ENCODE results near the gene MRPL28. TPM values are rescaled to one million over a fixed set of nuclear protein-coding genes. Genes with fewer than 3 reads are reported as not detected.
"Not testable (repeated sequence)": the region's sequence is repeated elsewhere in the genome, so short reads cannot be mapped to it uniquely, and the experiment has no call there.

The MRPL28 gene
- total and polyA plus RNA-seq, 4 donors = 35.5 to 107 (median 40.3) TPM

DNA sequence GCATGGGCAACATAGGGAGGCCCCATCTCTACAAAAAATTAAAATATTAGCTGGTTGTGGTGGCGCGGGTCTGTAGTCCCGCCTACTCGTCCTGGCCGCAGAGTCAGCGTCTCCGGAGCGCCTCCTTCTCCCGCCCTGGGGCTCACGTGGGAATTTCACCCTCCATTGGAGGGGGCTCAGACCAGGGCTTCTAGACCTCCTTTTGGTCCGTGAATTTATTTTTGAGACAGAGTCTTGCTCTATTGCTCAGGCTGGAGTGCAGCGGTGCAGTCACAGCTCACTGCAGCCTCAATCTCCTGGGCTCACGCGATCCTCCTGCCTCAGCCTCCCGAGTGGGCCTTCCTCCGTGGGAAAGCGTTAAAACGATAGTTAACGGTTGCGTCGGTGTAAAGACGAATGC is 26.3 kb upstream of the MRPL28 start:
- no peaks in the 10 kb centered on the region for H3K4me1 ChIP-seq (ENCODE audit: control insufficient read depth in 1 of 2, insufficient read depth in 2 of 2, low read length in 2 of 2)
- no peak for DNase-seq

DNA sequence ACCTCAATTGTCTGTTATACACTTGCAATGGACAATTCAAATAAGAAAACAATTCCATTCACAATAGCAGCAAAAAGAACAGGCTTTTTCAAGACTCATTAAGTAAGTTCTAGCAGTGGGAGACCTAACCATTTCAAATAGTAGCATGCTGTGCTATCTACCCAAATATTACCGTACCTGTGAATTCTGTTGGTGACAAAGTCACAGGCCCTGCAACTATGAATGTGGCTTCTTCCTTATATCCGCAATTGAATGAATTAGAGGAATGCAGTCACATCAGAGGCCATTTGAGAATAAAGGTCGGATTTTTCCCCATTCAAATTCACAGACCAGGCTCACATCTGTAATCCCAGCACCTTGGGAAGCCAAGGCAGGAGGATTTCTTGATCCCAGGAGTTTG is 25.9 kb upstream of the MRPL28 start:
- ATAC-seq (ENCODE audit: low FRiP score) (no peak), DNase-seq (no peak)
- H3K9me3 ChIP-seq (ENCODE audit: control insufficient read depth, low read length) = no peaks in the 10 kb centered on the region
- H3K27me3 ChIP-seq (ENCODE audit: control insufficient read depth in 1 of 2, insufficient read depth in 2 of 2, low read length in 1 of 2) = no peaks in the 10 kb centered on the region
- intact Hi-C loops (cut with DNase I) = loop anchor here in 1 of 2 donors (10.0 kb wide), 1 partner anchor 269 kb away; the partner anchor contains the start of gene RHOT2
- H3K4me1 ChIP-seq (ENCODE audit: control insufficient read depth in 1 of 2, insufficient read depth in 2 of 2, low read length in 2 of 2) = no peaks in the 10 kb centered on the region
- H3K4me3 ChIP-seq (ENCODE audit: low read length in 2 of 2) = no peak overlapping the region
- WGBS, 2 donors = 13 to 18% methylated on average over 3 of the region's 3 CpGs
- no peaks in the 10 kb centered on the region for H3K36me3 ChIP-seq (ENCODE audit: control insufficient read depth in 1 of 2, insufficient read depth in 2 of 2, low read length in 1 of 2)
- H3K27ac ChIP-seq (ENCODE audit: low read depth in 1 of 2, low read length in 2 of 2) = no peak overlapping the region

More for the DNA sequence above, 26.3 kb upstream of the MRPL28 start:
- no peak for ATAC-seq (ENCODE audit: low FRiP score)
- Histone ChIP-seq H3K27ac (ENCODE audit: low read depth in 1 of 2, low read length in 2 of 2) (peak overlapping the region in 1 of 2 donors; percentile 39), H3K4me3 (ENCODE audit: low read length in 2 of 2) (peak overlapping the region; percentile 77 to 82), H3K27me3 (ENCODE audit: control insufficient read depth in 1 of 2, insufficient read depth in 2 of 2, low read length in 1 of 2) (no peaks in the 10 kb centered on the region), H3K9me3 (ENCODE audit: control insufficient read depth, low read length) (no peaks in the 10 kb centered on the region), H3K36me3 (ENCODE audit: control insufficient read depth in 1 of 2, insufficient read depth in 2 of 2, low read length in 1 of 2) (no peaks in the 10 kb centered on the region)
- 1% methylated on average over 22 of the region's 22 CpGs for WGBS, 2 donors
- intact Hi-C loops (cut with DNase I) = loop anchor here in 1 of 2 donors (10.0 kb wide), 1 partner anchor 268 kb away; the partner anchor contains the start of gene RHOT2

DNA sequence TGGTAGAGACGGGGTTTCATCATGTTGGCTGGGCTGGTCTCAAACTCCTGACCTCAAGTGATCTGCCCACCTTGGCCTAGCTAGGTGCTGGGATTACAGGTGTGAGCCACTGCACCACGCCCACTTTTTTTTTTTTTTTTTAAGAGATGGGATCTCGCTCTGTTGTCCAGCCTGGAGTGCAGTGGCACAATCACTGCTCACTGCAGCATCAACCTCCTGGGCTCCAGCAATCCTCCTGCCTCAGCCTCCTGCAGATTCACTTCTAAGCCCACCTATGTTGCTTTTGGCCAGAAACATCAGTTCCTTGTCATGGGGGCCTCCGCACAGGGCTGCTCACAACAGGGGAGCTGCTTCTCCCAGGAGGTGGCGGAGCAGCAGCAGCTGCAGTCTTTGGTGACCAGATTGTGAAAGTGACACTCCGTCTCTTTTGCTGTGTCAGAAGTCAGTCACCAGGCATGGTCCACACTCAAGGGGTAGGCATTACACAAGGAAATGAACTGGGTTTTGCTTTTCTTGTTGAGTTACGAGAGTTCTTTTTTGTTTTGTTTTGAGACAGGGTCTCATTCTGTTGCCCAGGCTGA is 22.2 kb upstream of the MRPL28 start:
- DNase-seq (no peak), ATAC-seq (ENCODE audit: low FRiP score) (no peak)
- no peak overlapping the region for H3K4me3 ChIP-seq (ENCODE audit: low read length in 2 of 2)
- no peak overlapping the region for H3K27ac ChIP-seq (ENCODE audit: low read depth in 1 of 2, low read length in 2 of 2)
- H3K9me3 ChIP-seq (ENCODE audit: control insufficient read depth, low read length) = no peaks in the 10 kb centered on the region
- 92 to 95% methylated on average over 7 of the region's 7 CpGs for WGBS, 2 donors
- H3K36me3 ChIP-seq (ENCODE audit: control insufficient read depth in 1 of 2, insufficient read depth in 2 of 2, low read length in 1 of 2) = no peaks in the 10 kb centered on the region
- no peaks in the 10 kb centered on the region for H3K27me3 ChIP-seq (ENCODE audit: control insufficient read depth in 1 of 2, insufficient read depth in 2 of 2, low read length in 1 of 2)
- intact Hi-C loops (cut with DNase I) = loop anchor here in 1 of 2 donors (10.0 kb wide), 1 partner anchor 272 kb away; the partner anchor contains the start of gene RHOT2
- H3K4me1 ChIP-seq (ENCODE audit: control insufficient read depth in 1 of 2, insufficient read depth in 2 of 2, low read length in 2 of 2) = no peaks in the 10 kb centered on the region

DNA sequence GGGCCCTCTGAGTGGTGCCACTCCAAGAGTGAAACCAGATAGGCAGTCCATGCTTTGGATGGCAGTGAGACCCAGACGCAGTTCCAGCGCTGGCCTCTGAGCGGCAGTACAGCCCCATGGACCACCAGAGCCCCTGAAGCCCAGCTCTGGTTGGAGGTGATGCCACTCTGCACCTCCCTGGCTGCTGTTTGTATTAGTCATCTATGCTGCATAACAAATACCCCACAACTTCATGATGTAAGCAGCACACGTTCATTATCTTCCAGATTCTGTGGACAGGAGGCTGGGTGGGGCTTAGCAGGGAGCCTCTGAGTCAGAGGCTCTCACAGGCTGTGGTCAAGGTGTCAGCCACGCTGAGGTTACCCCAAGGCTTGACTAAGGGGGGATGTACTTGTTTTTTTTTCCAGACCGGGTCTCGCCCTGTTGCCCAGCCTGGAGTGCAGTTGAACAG is 21.6 kb upstream of the MRPL28 start:
- intact Hi-C loops (cut with DNase I) = loop anchor here in 1 of 2 donors (10.0 kb wide), 1 partner anchor 273 kb away; the partner anchor contains the start of gene RHOT2
- Histone ChIP-seq H3K27me3 (ENCODE audit: control insufficient read depth in 1 of 2, insufficient read depth in 2 of 2, low read length in 1 of 2) (no peaks in the 10 kb centered on the region), H3K4me1 (ENCODE audit: control insufficient read depth in 1 of 2, insufficient read depth in 2 of 2, low read length in 2 of 2) (no peaks in the 10 kb centered on the region), H3K4me3 (ENCODE audit: low read length in 2 of 2) (no peak overlapping the region), H3K27ac (ENCODE audit: low read depth in 1 of 2, low read length in 2 of 2) (no peak overlapping the region), H3K9me3 (ENCODE audit: control insufficient read depth, low read length) (no peaks in the 10 kb centered on the region), H3K36me3 (ENCODE audit: control insufficient read depth in 1 of 2, insufficient read depth in 2 of 2, low read length in 1 of 2) (no peaks in the 10 kb centered on the region)
- DNase-seq (no peak), ATAC-seq (ENCODE audit: low FRiP score) (no peak)
- 69 to 72% methylated on average over 7 of the region's 7 CpGs for whole genome bisulfite sequencing, 2 donors

DNA sequence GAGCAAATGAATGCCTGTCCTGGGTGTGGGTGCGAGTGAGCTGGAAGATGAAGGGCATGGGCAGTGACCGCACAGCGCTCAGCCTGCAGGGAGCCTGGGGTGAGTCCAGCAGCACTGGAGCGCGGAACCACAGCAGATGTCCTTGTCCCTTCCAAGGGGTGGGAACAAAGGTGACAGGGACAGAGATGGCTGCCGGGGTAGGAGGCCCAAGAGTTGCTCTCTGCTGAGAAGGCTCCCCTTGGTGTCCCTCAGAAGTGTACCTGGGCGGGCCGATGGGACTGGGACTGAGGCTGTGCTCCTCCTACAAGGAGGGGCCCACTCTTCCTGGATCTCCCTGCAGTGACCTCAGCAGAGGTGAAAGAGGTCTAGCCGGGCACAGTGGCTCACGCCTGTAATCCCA is 19.0 kb upstream of the MRPL28 start:
- no peaks in the 10 kb centered on the region for H3K9me3 ChIP-seq (ENCODE audit: control insufficient read depth, low read length)
- H3K4me1 ChIP-seq (ENCODE audit: control insufficient read depth in 1 of 2, insufficient read depth in 2 of 2, low read length in 2 of 2) = no peaks in the 10 kb centered on the region
- H3K27ac ChIP-seq (ENCODE audit: low read depth in 1 of 2, low read length in 2 of 2) = no peak overlapping the region
- DNase-seq (no peak), ATAC-seq (ENCODE audit: low FRiP score) (no peak)
- H3K27me3 ChIP-seq (ENCODE audit: control insufficient read depth in 1 of 2, insufficient read depth in 2 of 2, low read length in 1 of 2) = no peaks in the 10 kb centered on the region
- intact Hi-C loops (cut with DNase I) = no loop called here
- H3K36me3 ChIP-seq (ENCODE audit: control insufficient read depth in 1 of 2, insufficient read depth in 2 of 2, low read length in 1 of 2) = no peaks in the 10 kb centered on the region
- H3K4me3 ChIP-seq (ENCODE audit: low read length in 2 of 2) = no peak overlapping the region
- WGBS, 2 donors = 86 to 91% methylated on average over 10 of the region's 10 CpGs

DNA sequence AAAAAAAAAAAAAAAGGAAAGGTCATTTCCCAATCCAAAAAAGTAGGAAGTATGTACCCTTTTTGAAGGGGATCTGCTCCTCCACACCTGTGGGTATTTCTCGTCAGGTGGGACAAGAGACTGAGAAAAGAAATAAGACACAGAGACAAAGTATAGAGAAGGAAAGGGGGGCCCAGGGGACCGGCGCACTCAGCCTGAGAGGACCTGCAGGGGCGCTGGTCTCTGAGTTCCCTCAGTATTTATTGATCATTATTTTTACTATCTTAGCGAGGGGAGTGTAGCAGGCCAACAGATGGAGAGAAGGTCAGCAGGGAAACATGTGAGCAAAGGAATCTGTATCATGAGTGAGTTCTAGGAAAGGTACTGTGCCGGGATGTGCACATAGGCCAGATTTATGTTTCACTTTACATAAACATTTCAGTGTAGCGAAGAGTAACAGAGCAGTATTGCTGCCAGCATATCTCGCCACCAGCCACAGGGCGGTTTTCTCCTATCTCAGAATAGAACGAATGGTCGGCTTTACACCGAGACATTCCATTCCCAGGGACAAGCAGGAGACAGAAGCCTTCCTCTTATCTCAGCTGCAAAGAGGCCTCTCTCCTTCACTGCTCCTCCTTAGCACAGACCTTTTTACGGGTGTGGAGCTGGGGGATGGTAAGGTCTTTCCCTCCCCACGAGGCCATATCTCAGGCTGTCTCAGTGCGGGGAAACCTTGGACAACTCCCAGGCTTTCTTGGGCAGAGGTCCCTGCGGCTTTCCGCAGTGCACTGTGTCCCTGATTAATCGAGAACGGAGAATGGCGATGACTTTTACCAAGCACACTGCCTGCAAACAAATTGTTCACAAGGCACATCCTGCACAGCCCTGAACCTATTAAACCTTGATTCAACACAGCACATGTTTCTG is 17.7 kb upstream of the MRPL28 start:
- ATAC-seq (ENCODE audit: low FRiP score); intact Hi-C loops (cut with DNase I); DNase-seq; H3K4me3 ChIP-seq (ENCODE audit: low read length in 2 of 2); H3K9me3 ChIP-seq (ENCODE audit: control insufficient read depth, low read length); H3K4me1 ChIP-seq (ENCODE audit: control insufficient read depth in 1 of 2, insufficient read depth in 2 of 2, low read length in 2 of 2); H3K27ac ChIP-seq (ENCODE audit: low read depth in 1 of 2, low read length in 2 of 2); H3K36me3 ChIP-seq (ENCODE audit: control insufficient read depth in 1 of 2, insufficient read depth in 2 of 2, low read length in 1 of 2); H3K27me3 ChIP-seq (ENCODE audit: control insufficient read depth in 1 of 2, insufficient read depth in 2 of 2, low read length in 1 of 2): not testable (repeated sequence)
- whole genome bisulfite sequencing, 2 donors = 13 to 18% methylated on average over 20 of the region's 20 CpGs

DNA sequence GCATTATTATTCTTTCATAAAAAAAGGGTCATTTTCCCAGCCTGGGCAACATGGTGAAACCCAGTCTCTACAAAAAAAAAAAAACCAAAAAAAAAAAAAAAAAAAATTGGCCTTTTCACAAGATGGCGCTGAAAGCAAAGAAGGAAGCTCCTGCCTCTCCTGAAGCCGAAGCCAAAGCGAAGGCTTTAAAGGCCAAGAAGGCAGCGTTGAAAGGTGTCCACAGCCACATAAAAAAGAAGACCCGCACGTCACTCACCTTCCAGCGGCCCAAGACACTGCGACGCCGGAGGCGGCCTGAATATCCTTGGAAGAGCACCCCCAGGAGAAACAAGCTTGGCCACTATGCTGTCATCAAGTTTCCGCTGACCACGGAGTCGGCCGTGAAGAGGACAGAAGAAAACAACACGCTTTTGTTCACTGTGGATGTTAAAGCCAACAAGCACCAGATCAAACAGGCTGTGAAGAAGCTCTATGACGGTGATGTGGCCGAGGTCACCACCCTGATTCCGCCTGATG is 16.4 kb upstream of the MRPL28 start:
- no peak for ATAC-seq (ENCODE audit: low FRiP score)
- Histone ChIP-seq H3K9me3 (ENCODE audit: control insufficient read depth, low read length) (no peaks in the 10 kb centered on the region), H3K4me3 (ENCODE audit: low read length in 2 of 2) (no peak overlapping the region), H3K27ac (ENCODE audit: low read depth in 1 of 2, low read length in 2 of 2) (no peak overlapping the region), H3K36me3 (ENCODE audit: control insufficient read depth in 1 of 2, insufficient read depth in 2 of 2, low read length in 1 of 2) (no peaks in the 10 kb centered on the region), H3K27me3 (ENCODE audit: control insufficient read depth in 1 of 2, insufficient read depth in 2 of 2, low read length in 1 of 2) (no peaks in the 10 kb centered on the region), H3K4me1 (ENCODE audit: control insufficient read depth in 1 of 2, insufficient read depth in 2 of 2, low read length in 2 of 2) (no peaks in the 10 kb centered on the region)
- intact Hi-C loops (cut with DNase I) = no loop called here
- WGBS, 2 donors = 84% methylated on average over 19 of the region's 19 CpGs
- no peak for DNase-seq

DNA sequence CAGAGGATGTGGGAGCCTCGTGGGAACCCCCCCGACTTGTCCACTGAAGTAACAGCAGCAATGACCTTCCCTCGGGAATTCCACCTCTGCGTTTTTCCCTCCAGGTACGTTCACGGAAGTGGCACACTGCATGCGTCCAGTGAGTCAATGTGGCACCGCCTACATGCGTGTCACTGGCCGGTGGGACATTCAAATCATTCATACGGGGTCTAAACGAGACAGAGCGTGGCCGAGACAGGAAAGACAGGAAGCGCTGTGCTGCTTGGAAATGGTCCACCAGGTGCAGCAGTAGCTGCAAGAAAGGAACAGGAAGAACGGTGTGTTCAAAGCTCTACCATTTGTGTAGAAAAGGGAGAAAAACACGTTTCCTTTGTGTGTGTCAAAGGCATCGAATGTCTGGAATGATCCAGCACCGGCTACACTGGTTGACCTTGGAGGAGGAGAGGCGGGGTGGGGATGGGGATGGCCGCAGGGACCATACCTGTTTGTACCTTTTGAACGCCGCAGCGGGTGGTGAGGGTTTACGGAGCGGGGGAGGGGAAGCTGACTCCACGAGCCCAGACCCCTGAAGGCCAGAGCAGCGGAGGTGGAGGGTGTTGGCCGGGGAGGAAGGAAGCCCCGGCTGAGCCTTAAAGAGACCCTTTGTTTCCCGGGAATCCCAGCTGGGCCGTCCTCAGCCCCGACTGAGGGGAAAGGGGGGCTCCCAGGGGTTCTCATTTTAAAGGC is 13.2 kb upstream of the MRPL28 start:
- H3K36me3 ChIP-seq (ENCODE audit: control insufficient read depth in 1 of 2, insufficient read depth in 2 of 2, low read length in 1 of 2) = no peaks in the 10 kb centered on the region
- ATAC-seq (ENCODE audit: low FRiP score) (no peak), DNase-seq (peak in 1 of 2 donors; percentile 50)
- intact Hi-C loops (cut with DNase I) = no loop called here
- H3K27me3 ChIP-seq (ENCODE audit: control insufficient read depth in 1 of 2, insufficient read depth in 2 of 2, low read length in 1 of 2) = no peaks in the 10 kb centered on the region
- no peak overlapping the region for H3K4me3 ChIP-seq (ENCODE audit: low read length in 2 of 2)
- no peaks in the 10 kb centered on the region for H3K9me3 ChIP-seq (ENCODE audit: control insufficient read depth, low read length)
- no peaks in the 10 kb centered on the region for H3K4me1 ChIP-seq (ENCODE audit: control insufficient read depth in 1 of 2, insufficient read depth in 2 of 2, low read length in 2 of 2)
- WGBS, 2 donors = 74 to 78% methylated on average over 33 of the region's 33 CpGs
- H3K27ac ChIP-seq (ENCODE audit: low read depth in 1 of 2, low read length in 2 of 2) = no peak overlapping the region
